CD4-positive, alpha-beta T cell (primary cell): Measurements from ENCODE around the gene GLRX. TPM values are rescaled to one million over a fixed set of nuclear protein-coding genes. Genes with fewer than 3 reads are reported as not detected.

ENCODE experiments used
- ATAC-seq: fragments of 200-7000 bp; cut with Tn5 transposase; one replicate; pipeline ENCODE4 v1.10.0; 2022; ENCODE audit warnings: mild to moderate bottlenecking; ENCODE audit not compliant: poor library complexity
- CTCF ChIA-PET: fragments of 350-600 bp; sonication (Branson Sonifier 250); formaldehyde crosslinking; loops from one replicate; lab custom pipeline; 2021; ENCODE audit warnings: antibody characterized with exemption, inconsistent platforms; lab: Charles Lee
- POLR2A ChIA-PET: fragments of 350-600 bp; sonication (Branson Sonifier 250); formaldehyde crosslinking; loops from one replicate; lab custom pipeline; 2021; ENCODE audit warnings: antibody characterized with exemption, inconsistent platforms; lab: Charles Lee
- DNase-seq, 14 experiments: peaks; one replicate each; pipeline ENCODE4 v3.0.0-alpha.2; 2013 to 2020; ENCODE audit warnings: mixed read lengths in 2 of 14
- H3K27ac ChIP-seq, 2 donors: one replicate each; pipeline versions ENCODE4 v1.5.1 to v1.7.0; 2013; ENCODE audit warnings: low read length in 2 of 2, low read depth in 1 of 2, mild to moderate bottlenecking in 1 of 2
- H3K27me3 ChIP-seq, 2 experiments: 1 replicate in 1 of 2; 2 replicates in 1 of 2; pipeline versions ENCODE4 v1.6.1 to v1.7.0; 2013; ENCODE audit warnings: low read length in 2 of 2, control low read depth in 1 of 2, mild to moderate bottlenecking in 1 of 2, moderate library complexity in 1 of 2; ENCODE audit not compliant: insufficient read depth in 2 of 2, control insufficient read depth in 1 of 2
- H3K36me3 ChIP-seq: one replicate; pipeline ENCODE4 v1.6.1; 2013; ENCODE audit warnings: low read length, control low read depth; ENCODE audit not compliant: insufficient read depth
- H3K4me1 ChIP-seq: one replicate; pipeline ENCODE4 v1.6.1; 2013; ENCODE audit warnings: low read length, control low read depth; ENCODE audit not compliant: insufficient read depth
- H3K4me3 ChIP-seq: one replicate; pipeline ENCODE4 v1.5.1; 2013; ENCODE audit warnings: mild to moderate bottlenecking, low read length, moderate library complexity
- H3K9me3 ChIP-seq, 2 experiments: 1 replicate in 1 of 2; 2 replicates in 1 of 2; pipeline versions ENCODE4 v1.6.1 to v1.7.0; 2013; ENCODE audit warnings: low read length in 2 of 2, mild to moderate bottlenecking in 2 of 2, control low read depth in 1 of 2, moderate library complexity in 1 of 2; ENCODE audit not compliant: control insufficient read depth in 1 of 2, insufficient read depth in 1 of 2
- H3K27ac Mint-ChIP-seq: one replicate; pipeline ENCODE4 v1.8.0; 2020; ENCODE audit warnings: mixed read lengths
- H3K27me3 Mint-ChIP-seq: one replicate; pipeline ENCODE4 v1.8.0; 2021; ENCODE audit warnings: mixed read lengths
- H3K36me3 Mint-ChIP-seq: one replicate; pipeline ENCODE4 v1.8.0; 2021; ENCODE audit warnings: low read depth, mixed read lengths
- H3K4me1 Mint-ChIP-seq: one replicate; pipeline ENCODE4 v1.8.0; 2021; ENCODE audit warnings: low read depth, mixed read lengths
- H3K4me3 Mint-ChIP-seq: one replicate; pipeline ENCODE4 v1.8.0; 2020; ENCODE audit warnings: mild to moderate bottlenecking, mixed read lengths
- H3K9me3 Mint-ChIP-seq: one replicate; pipeline ENCODE4 v1.8.0; 2020; ENCODE audit warnings: mixed read lengths
- CTCF ChIP-seq: fragments of 200-600 bp; IDR thresholded peaks from one replicate; pipeline ENCODE4 v1.8.0; 2022; ENCODE audit warnings: antibody characterized with exemption, mild to moderate bottlenecking
- intact Hi-C, 2 experiments: fragments of 100-400 bp; cut with DNase I in 1 of 2; cut with micrococcal nuclease in 1 of 2; formaldehyde crosslinking; loops; one replicate each; pipeline versions ENCODE4 v1.15.1 to v1.9.0; 2023 to 2025; cut with DNase I, micrococcal nuclease
- total RNA-seq, 174 experiments: library from RNA in 2 of 174; stranded (reverse) in 2 of 174; gene quantifications; one replicate each; pipeline ENCODE4 v1.2.3 and lab custom pipeline; 2021 to 2026

The GLRX gene
- total RNA-seq, 2 experiments from 2014 or later, result 16.9 to 18.7 TPM

GRCh38 chr5:95763941-95764340 lies 58.6 kb downstream of the GLRX start:
- Histone ChIP-seq H3K36me3 (no peaks in the 10 kb centered on the region), H3K27me3 (no peaks in the 10 kb centered on the region), H3K4me3 (no peak overlapping the region), H3K9me3 (no peaks in the 10 kb centered on the region), H3K4me1 (peaks cover 11% of the 10 kb centered on the region), H3K27ac (no peak overlapping the region)
- DNase-seq (no peak), ATAC-seq (no peak)
- no peak for TF ChIP-seq CTCF
- Mint-ChIP-seq H3K36me3 (no peaks in the 10 kb centered on the region), H3K4me3 (no peak overlapping the region), H3K27me3 (no peaks in the 10 kb centered on the region), H3K4me1 (peaks cover 30% of the 10 kb centered on the region), H3K9me3 (no peaks in the 10 kb centered on the region), H3K27ac (no peak overlapping the region)
- ChIA-PET POLR2A (no interaction called here), CTCF (no interaction called here)
- intact Hi-C loops, result no loop called here

Other genes with a start within 250 kb of the GLRX start
- under 1 TPM; 0.60 to 0.75 TPM for gene GPR150, start 202.6 kb downstream of the GLRX start, total RNA-seq
- gene RFESD, start 175.9 kb downstream of the GLRX start, total RNA-seq, result 1 to 10 TPM; 1.3 to 1.5 TPM
- not detected for gene SPATA9, start 139.7 kb downstream of the GLRX start, total RNA-seq
- 1 to 10 TPM; 3.8 to 4.3 TPM for gene RHOBTB3, start 91.4 kb downstream of the GLRX start, total RNA-seq
- gene ELL2, start 139.1 kb upstream of the GLRX start, total RNA-seq, result 10 to 100 TPM; 93.5 to 98.1 TPM